PC-9 (cell line): ENCODE data around the gene SRP19. TPM values are rescaled to one million over a fixed set of nuclear protein-coding genes. Genes with fewer than 3 reads are reported as not detected.

ENCODE experiments used
- BruUV-seq: library from RNA; stranded (reverse); fragments of 400-500 nt; replicated peaks from 2 replicates; lab custom pipeline; 2021; lab: Mats Ljungman, UMichigan
- CTCF ChIA-PET: fragments of 300-600 bp; sonication (Branson Sonifier 250); formaldehyde crosslinking; loops from one replicate; lab custom pipeline; 2022; ENCODE audit warnings: antibody characterized with exemption; lab: Charles Lee
- POLR2A ChIA-PET: fragments of 300-600 bp; sonication (Branson Sonifier 250); formaldehyde crosslinking; loops from one replicate; lab custom pipeline; 2022; ENCODE audit warnings: antibody characterized with exemption; ENCODE audit not compliant: unreplicated experiment; lab: Charles Lee
- DNase-seq, 2 experiments: peaks; one replicate each; pipeline versions ENCODE4 v3.0.0 to v3.0.0-alpha.2; 2015 to 2022; ENCODE audit warnings: mixed read lengths in 1 of 2
- H2AFZ ChIP-seq: fragments of 200-600 bp; sonication (generic); 2 replicates; pipeline ENCODE4 v1.8.1; 2017; ENCODE audit warnings: antibody characterized with exemption
- H3F3A ChIP-seq: fragments of 200-600 bp; sonication (generic); 2 replicates; pipeline ENCODE4 v1.8.1; 2017; ENCODE audit warnings: antibody characterized with exemption, mild to moderate bottlenecking, low read depth; ENCODE audit not compliant: insufficient read depth
- H3K27ac ChIP-seq: fragments of 200-600 bp; sonication (generic); 2 replicates; pipeline ENCODE4 v1.6.1; 2016; ENCODE audit warnings: mixed run types
- H3K27me3 ChIP-seq: fragments of 200-600 bp; sonication (generic); 2 replicates; pipeline ENCODE4 v1.6.1; 2016; ENCODE audit warnings: low read depth, mixed run types; ENCODE audit not compliant: insufficient read depth
- H3K36me3 ChIP-seq: fragments of 200-600 bp; sonication (generic); 2 replicates; pipeline ENCODE4 v1.6.1; 2016; ENCODE audit warnings: low read depth, mixed run types
- H3K4me1 ChIP-seq: fragments of 200-600 bp; sonication (generic); replicated peaks from 2 replicates; pipeline ENCODE4 v1.6.1; 2016; ENCODE audit warnings: mixed run types; ENCODE audit not compliant: insufficient read depth
- H3K4me2 ChIP-seq: fragments of 200-600 bp; sonication (generic); 2 replicates; pipeline ENCODE4 v1.6.1; 2017; ENCODE audit warnings: mixed run types
- H3K4me3 ChIP-seq: fragments of 200-600 bp; sonication (generic); 2 replicates; pipeline ENCODE4 v1.6.1; 2016; ENCODE audit warnings: mixed run types
- H3K79me2 ChIP-seq: fragments of 200-600 bp; sonication (generic); 2 replicates; pipeline ENCODE4 v1.6.1; 2017; ENCODE audit warnings: low read depth, mixed run types
- H3K9me2 ChIP-seq: fragments of 200-600 bp; sonication (generic); 2 replicates; pipeline ENCODE4 v1.8.1; 2017; ENCODE audit warnings: mild to moderate bottlenecking; ENCODE audit not compliant: insufficient read depth
- H3K9me3 ChIP-seq: fragments of 200-600 bp; sonication (generic); 2 replicates; pipeline ENCODE4 v1.8.1; 2016; ENCODE audit warnings: low read depth; ENCODE audit not compliant: insufficient read depth
- H4K20me1 ChIP-seq: fragments of 200-600 bp; sonication (generic); 2 replicates; pipeline ENCODE4 v1.8.1; 2017; ENCODE audit not compliant: insufficient read depth
- CTCF ChIP-seq: fragments of 200-600 bp; sonication (generic); conservative IDR thresholded peaks from 2 replicates; pipeline ENCODE4 v1.6.1; 2017; ENCODE audit warnings: mixed run types, antibody characterized with exemption, mild to moderate bottlenecking, moderate library complexity
- EZH2 ChIP-seq: fragments of 200-600 bp; sonication (generic); IDR thresholded peaks from 2 replicates; pipeline ENCODE4 v1.8.0; 2017; ENCODE audit warnings: antibody characterized with exemption, low read depth
- intact Hi-C: fragments of 100-400 bp; cut with micrococcal nuclease; formaldehyde crosslinking; loops from one replicate; pipeline ENCODE4 v1.10.0; 2022; ENCODE audit not compliant: unreplicated experiment
- total RNA-seq: library from RNA; stranded (reverse); gene quantifications from 2 replicates; pipeline ENCODE4 v1.2.3, GENCODE V29; 2021

Gene SRP19
- total RNA-seq, 1 experiment from 2014 or later: 34.4 TPM

- Histone ChIP-seq H3K4me1 (peaks cover 20% of the 10 kb centered on the region), H3K9me2 (no peaks in the 10 kb centered on the region), H3K27ac (no peak overlapping the region), H2AFZ (no peak overlapping the region), H3K4me2 (peak overlapping the region; percentile 83), H3F3A (peaks cover 30% of the 10 kb centered on the region; the same call in 1 of the 2 replicates), H4K20me1 (peaks cover 21% of the 10 kb centered on the region), H3K27me3 (no peaks in the 10 kb centered on the region), H3K36me3 (peaks cover 34% of the 10 kb centered on the region), H3K79me2 (peaks cover 47% of the 10 kb centered on the region), H3K4me3 (no peak overlapping the region), H3K9me3 (no peaks in the 10 kb centered on the region)
- DNase-seq: no peak
- ChIA-PET POLR2A (no interaction called here), CTCF (no interaction called here)
- BruUV-seq: no TSS peak
- intact Hi-C loops: loop anchor here (5.0 kb wide), 1 partner anchor 114 kb away; the partner anchor contains the start of gene DCP2
- TF ChIP-seq CTCF (no peak), EZH2 (no peak)
These were observed 2.5 kb downstream of the SRP19 start for GRCh38 chr5:112863549-112863948.

GRCh38 chr5:112865128-112865527 is 4.0 kb downstream of the SRP19 start:
- no peaks in the 10 kb centered on the region for H3K9me2 ChIP-seq
- peaks cover 20% of the 10 kb centered on the region for H3K4me1 ChIP-seq
- no peak overlapping the region for H3K27ac ChIP-seq
- H3F3A ChIP-seq: peaks cover 30% of the 10 kb centered on the region; the same call in 1 of the 2 replicates
- intact Hi-C loops: no loop called here
- BruUV-seq: no TSS peak
- POLR2A ChIA-PET: no interaction called here
- H3K4me3 ChIP-seq: no peak overlapping the region
- no peaks in the 10 kb centered on the region for H3K27me3 ChIP-seq
- no peak overlapping the region for H2AFZ ChIP-seq
- H3K36me3 ChIP-seq: peaks cover 34% of the 10 kb centered on the region
- DNase-seq: no peak
- no peak overlapping the region for H3K4me2 ChIP-seq
- peaks cover 21% of the 10 kb centered on the region for H4K20me1 ChIP-seq
- H3K79me2 ChIP-seq: peaks cover 47% of the 10 kb centered on the region
- H3K9me3 ChIP-seq: no peaks in the 10 kb centered on the region
- no peak for TF ChIP-seq CTCF
- TF ChIP-seq EZH2: no peak
- CTCF ChIA-PET: no interaction called here

- H2AFZ ChIP-seq: no peak overlapping the region
These were observed 5.7 kb downstream of the SRP19 start for GRCh38 chr5:112866739-112867138.

More at GRCh38 chr5:112866739-112867138, 5.7 kb downstream of the SRP19 start:
- Histone ChIP-seq H3K4me1 (peaks cover 14% of the 10 kb centered on the region), H3K79me2 (peaks cover 41% of the 10 kb centered on the region), H4K20me1 (peaks cover 21% of the 10 kb centered on the region), H3K4me2 (no peak overlapping the region), H3K9me3 (no peaks in the 10 kb centered on the region), H3K27ac (no peak overlapping the region), H3F3A (peaks cover 30% of the 10 kb centered on the region; the same call in 1 of the 2 replicates), H3K36me3 (peaks cover 34% of the 10 kb centered on the region), H3K9me2 (no peaks in the 10 kb centered on the region), H3K27me3 (no peaks in the 10 kb centered on the region), H3K4me3 (no peak overlapping the region)
- no peak for DNase-seq
- ChIA-PET POLR2A (no interaction called here), CTCF (no interaction called here)
- no peak for TF ChIP-seq EZH2
- no peak for TF ChIP-seq CTCF
- intact Hi-C loops: no loop called here
- no TSS peak for BruUV-seq
